ENCODE measurements around the gene TBX15. TPM values are rescaled to one million over a fixed set of nuclear protein-coding genes. Genes with fewer than 3 reads are reported as not detected.

The TBX15 gene
- total and polyA plus RNA-seq, 9 of the 15 experiments (the other 6 are each of a cell fraction or from before 2014, with no cell fraction given) = 0.03 to 3.4 (median 2.3) TPM

DNA sequence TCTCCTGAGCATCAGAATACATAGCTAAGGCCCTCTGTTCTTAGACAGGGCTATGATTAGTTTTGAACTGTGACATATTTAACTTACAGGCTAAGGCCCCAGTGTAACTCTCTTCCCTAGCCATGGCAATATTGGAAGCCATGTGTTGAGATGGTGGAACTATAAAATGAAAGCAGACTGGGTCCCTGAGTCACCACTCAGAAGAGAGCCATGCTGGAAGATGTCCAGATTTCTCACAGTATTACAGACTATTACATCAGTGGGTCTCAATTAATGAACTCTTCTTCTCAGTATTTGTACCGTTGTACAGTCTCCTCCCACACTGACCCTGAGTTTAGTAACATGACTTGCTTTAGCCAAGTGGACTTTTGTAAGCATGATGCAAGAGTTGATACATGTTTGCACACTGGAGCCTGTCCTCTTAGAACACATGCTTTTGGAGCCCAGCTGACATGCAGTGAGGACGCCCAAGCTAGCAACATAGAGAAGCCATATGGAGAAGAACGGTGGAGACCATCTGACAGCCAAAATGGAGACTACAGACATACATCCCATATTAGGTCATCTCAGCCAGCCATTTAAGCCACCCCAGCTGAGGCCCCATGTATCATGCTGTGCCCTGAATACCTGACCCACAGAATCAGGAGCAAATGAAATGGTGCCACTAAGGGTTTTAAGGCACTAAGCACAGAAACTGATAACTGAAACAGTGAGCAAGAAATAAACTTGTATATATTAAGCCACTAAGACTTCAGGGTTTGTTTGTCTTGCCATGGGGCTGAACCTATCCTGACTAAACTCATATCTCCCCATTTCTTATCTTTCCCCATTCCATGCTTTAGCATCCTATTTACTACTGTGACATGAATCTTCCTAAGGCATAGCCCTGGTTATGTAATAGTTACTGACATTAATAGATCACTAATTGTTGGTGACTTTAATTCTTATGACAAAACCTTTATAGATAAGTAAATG, 24.4 kb downstream of the TBX15 start (continued):
- TF ChIP-seq RBBP5 (IDR thresholded peaks at IDR 0.05; ENCODE audit: borderline replicate concordance, insufficient read depth, low read length, poor library complexity, severe bottlenecking) (no peak), JUND (IDR thresholded peaks at IDR 0.05; ENCODE audit: borderline replicate concordance, low read depth, low read length) (peak; percentile 89), JUND (tag; IDR thresholded peaks at IDR 0.05; ENCODE audit: borderline replicate concordance, low read depth, low read length) (peak; percentile 81; the same call in 2 of the 3 replicates), ZFX (CRISPR knock-in tag; IDR thresholded peaks at IDR 0.05) (no peak), HDAC8 (tag; IDR thresholded peaks at IDR 0.05) (peak; percentile 87), GATA2 (CRISPR knock-in tag; IDR thresholded peaks at IDR 0.05) (no peak), NCOA4 (IDR thresholded peaks at IDR 0.05; ENCODE audit: partially characterized antibody) (no peak), XRCC4 (IDR thresholded peaks at IDR 0.05; ENCODE audit: extremely low read depth, insufficient read depth, insufficient read length) (no peak), HMGN3 (IDR thresholded peaks at IDR 0.05; ENCODE audit: borderline replicate concordance, extremely low read depth, insufficient read length, low read depth, low read length) (no peak), RB1 (IDR thresholded peaks at IDR 0.05; ENCODE audit: low read depth) (no peak), BCOR (IDR thresholded peaks at IDR 0.05) (no peak), ZNF79 (CRISPR knock-in tag; IDR thresholded peaks at IDR 0.05; ENCODE audit: low read depth) (peak; percentile 58), SAFB (IDR thresholded peaks at IDR 0.05; ENCODE audit: borderline replicate concordance, low read depth, low read length) (no peak), SRSF1 (IDR thresholded peaks at IDR 0.05; ENCODE audit: low read depth, low read length) (no peak)
- TF ChIP-seq, protein P1, sequence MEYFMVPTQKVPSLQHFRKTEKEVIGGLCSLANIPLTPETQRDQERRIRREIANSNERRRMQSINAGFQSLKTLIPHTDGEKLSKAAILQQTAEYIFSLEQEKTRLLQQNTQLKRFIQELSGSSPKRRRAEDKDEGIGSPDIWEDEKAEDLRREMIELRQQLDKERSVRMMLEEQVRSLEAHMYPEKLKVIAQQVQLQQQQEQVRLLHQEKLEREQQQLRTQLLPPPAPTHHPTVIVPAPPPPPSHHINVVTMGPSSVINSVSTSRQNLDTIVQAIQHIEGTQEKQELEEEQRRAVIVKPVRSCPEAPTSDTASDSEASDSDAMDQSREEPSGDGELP (CRISPR knock-in tag; IDR thresholded peaks at IDR 0.05; ENCODE audit: borderline replicate concordance) = peak; percentile 57; the same call in 1 of the 2 replicates
- TF ChIP-seq, protein P2, sequence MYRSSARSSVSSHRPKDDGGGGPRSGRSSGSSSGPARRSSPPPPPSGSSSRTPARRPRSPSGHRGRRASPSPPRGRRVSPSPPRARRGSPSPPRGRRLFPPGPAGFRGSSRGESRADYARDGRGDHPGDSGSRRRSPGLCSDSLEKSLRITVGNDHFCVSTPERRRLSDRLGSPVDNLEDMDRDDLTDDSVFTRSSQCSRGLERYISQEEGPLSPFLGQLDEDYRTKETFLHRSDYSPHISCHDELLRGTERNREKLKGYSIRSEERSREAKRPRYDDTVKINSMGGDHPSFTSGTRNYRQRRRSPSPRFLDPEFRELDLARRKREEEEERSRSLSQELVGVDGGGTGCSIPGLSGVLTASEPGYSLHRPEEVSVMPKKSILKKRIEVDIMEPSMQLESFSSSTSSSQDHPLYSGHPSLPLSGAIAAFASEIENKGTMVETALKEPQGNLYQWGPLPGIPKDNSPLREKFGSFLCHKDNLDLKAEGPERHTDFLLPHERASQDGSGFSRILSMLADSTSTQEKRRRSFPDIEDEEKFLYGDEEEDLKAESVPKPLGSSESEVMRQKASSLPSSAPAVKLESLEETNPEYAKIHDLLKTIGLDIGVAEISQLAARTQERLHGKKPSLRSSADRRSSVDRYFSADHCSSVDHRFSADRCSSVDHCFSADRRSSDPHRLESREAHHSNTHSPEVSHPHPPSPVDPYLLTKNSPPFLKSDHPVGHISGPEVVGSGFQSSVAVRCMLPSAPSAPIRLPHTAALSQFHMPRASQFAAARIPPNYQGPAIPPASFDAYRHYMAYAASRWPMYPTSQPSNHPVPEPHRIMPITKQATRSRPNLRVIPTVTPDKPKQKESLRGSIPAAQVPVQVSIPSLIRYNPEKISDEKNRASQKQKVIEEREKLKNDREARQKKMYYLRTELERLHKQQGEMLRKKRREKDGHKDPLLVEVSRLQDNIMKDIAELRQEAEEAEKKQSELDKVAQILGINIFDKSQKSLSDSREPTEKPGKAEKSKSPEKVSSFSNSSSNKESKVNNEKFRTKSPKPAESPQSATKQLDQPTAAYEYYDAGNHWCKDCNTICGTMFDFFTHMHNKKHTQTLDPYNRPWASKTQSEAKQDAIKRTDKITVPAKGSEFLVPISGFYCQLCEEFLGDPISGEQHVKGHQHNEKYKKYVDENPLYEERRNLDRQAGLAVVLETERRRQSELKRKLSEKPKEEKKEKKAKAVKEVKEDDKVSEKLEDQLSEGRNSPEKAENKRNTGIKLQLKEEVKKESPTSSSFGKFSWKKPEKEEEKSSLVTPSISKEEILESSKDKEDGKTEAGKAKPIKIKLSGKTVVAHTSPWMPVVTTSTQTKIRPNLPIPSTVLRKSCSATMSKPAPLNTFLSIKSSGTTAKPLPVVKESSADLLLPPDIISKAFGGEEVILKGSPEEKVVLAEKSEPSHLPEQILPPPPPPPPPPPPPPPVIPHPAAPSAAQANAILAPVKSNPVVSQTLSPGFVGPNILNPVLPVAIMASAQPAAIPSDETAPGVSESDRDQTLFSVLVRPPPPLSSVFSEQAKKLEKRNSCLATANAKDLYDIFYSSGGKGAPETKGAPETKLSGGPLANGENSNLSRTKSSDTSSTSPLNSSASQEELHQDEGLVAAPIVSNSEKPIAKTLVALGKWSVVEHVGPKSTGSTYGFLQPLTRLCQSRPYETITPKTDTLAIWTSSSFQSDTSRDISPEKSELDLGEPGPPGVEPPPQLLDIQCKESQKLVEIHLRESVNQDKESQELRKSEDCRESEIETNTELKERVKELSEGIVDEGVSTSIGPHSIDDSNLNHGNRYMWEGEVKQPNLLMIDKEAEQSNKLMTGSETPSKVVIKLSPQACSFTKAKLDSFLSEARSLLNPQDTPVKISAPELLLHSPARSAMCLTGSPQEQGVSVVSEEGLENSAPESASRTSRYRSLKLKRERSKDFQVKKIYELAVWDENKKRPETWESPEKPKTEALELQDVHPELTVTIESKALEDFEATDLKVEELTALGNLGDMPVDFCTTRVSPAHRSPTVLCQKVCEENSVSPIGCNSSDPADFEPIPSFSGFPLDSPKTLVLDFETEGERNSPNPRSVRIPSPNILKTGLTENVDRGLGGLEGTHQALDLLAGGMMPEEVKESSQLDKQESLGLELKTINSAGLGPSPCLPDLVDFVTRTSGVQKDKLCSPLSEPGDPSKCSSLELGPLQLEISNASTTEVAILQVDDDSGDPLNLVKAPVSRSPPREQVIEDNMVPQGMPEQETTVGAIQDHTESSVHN (IDR thresholded peaks at IDR 0.05; ENCODE audit: borderline replicate concordance in 1 of 2, low read depth in 1 of 2) = peak in 1 of 2 experiments; percentile 94; a peak in 2 of 4 replicates
- TF ChIP-seq, protein P3, sequence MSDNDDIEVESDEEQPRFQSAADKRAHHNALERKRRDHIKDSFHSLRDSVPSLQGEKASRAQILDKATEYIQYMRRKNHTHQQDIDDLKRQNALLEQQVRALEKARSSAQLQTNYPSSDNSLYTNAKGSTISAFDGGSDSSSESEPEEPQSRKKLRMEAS (CRISPR knock-in tag; IDR thresholded peaks at IDR 0.05) = no peak
